Hepatocyte (in vitro differentiated cells): ENCODE data around the gene LIMK2.
"Not testable (repeated sequence)": the region's sequence is repeated elsewhere in the genome, so short reads cannot be mapped to it uniquely, and the experiment has no call there.

Experiments
- CTCF ChIP-seq: fragments of 200-600 bp; sonication (generic); IDR thresholded peaks from 2 replicates; pipeline ENCODE4 v1.5.1; 2016; ENCODE audit warnings: antibody characterized with exemption, mild to moderate bottlenecking; ENCODE audit not compliant: poor library complexity
- EZH2phosphoT487 ChIP-seq: fragments of 200-600 bp; sonication (generic); IDR thresholded peaks from one replicate; pipeline ENCODE4 v1.6.1; 2018; ENCODE audit warnings: antibody characterized with exemption, mild to moderate bottlenecking, low read depth, moderate library complexity; ENCODE audit not compliant: unreplicated experiment, severe bottlenecking

- TF ChIP-seq EZH2phosphoT487, CTCF: not testable (repeated sequence)
Measured at GRCh38 chr22:31171734-31172133, 40.4 kb upstream of the LIMK2 start.
